Amygdala (tissue), 56 donors: ENCODE results near the gene TRAPPC2L.

Experiments used
- DNase-seq, 56 donors: peaks; one replicate each; lab custom pipeline; 2025; lab: John Stamatoyannopoulos, UW

Gene TRAPPC2L

DNA sequence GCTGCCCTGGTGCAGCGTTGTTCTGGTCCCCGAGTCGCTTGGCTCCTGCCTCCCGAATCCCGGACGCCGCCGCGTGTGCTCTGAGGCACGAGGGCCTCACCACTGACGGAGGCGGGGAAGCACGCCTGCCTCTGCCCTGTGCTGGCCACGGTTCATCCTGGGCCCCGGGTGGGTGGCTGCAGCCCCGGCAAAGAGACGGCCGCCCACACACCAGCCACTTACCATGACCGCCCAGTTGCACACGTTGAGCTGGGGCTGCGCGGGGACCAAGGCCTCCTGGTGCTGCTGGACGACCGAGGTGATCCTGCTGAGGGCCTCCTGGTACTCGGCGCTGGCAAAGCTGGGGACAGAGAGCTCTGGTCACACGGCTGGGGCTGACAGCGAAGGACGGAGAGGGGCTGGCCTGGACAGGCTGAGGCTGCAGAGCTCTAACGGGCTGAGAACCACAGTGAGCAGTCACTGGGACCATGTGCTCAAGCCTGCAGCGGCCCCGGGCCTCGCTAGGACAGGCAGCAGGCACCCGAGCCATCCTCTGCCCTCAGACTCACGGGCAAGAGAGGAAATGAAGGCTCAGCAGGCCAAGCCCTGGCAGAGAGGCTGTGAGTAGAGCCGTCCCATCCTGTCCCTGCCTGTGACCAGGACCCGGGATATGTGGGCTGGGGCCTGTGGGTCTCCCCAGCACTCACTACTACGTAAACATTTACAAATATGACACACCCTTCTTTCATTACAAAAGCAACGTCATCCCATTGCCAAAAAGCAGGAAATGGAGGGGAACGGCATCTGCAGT is 38.9 kb upstream of the TRAPPC2L start:
- no peak for DNase-seq

- DNase-seq: no peak
Observed at GRCh38 chr16:88818575-88818874, 38.4 kb upstream of the TRAPPC2L start.

- DNase-seq: no peak
Observed at GRCh38 chr16:88819126-88819525, 37.8 kb upstream of the TRAPPC2L start.

GRCh38 chr16:88820385-88821025 is 36.4 kb upstream of the TRAPPC2L start:
- no peak for DNase-seq

DNA sequence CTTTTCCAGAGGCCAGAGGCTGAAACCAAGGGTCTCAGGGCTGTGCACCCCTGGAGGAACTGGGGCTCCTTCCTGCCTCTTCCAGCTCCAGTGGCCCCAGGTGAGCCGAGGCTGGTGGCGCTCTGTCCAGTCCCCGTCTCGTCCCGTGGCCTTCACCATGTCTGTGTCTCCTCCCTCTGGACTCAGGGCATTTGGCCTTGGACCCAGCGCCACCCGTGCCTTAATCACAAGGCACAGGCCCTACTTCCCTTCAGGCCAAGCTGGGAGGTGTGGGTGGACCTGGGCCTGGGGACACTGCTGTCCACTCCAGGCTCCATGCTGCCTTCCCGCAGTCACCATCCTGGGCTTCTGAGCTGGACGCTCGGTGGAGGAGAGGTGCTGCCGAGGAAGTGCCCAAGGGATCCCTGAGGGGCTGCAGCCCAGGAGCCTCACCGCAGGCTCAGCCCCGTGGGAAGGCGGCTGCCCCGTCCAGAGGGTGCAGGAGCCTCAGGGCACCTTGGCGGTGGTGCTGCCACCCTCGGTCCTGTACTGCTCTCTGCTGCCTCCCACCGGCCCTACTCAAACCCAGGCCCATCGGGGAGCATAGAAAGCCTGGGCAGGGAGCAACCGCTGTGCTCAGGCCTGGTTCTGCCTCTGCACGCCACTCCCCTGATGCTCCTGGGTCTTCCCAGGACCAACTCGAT is 35.6 kb upstream of the TRAPPC2L start:
- no peak for DNase-seq

- DNase-seq: no peak
Observed at GRCh38 chr16:88822281-88823040, 34.5 kb upstream of the TRAPPC2L start.

- peak in 13 of 56 donors; percentile 7 to 72 (median 32) for DNase-seq
Observed at GRCh38 chr16:88823646-88824045, 33.3 kb upstream of the TRAPPC2L start.

DNA sequence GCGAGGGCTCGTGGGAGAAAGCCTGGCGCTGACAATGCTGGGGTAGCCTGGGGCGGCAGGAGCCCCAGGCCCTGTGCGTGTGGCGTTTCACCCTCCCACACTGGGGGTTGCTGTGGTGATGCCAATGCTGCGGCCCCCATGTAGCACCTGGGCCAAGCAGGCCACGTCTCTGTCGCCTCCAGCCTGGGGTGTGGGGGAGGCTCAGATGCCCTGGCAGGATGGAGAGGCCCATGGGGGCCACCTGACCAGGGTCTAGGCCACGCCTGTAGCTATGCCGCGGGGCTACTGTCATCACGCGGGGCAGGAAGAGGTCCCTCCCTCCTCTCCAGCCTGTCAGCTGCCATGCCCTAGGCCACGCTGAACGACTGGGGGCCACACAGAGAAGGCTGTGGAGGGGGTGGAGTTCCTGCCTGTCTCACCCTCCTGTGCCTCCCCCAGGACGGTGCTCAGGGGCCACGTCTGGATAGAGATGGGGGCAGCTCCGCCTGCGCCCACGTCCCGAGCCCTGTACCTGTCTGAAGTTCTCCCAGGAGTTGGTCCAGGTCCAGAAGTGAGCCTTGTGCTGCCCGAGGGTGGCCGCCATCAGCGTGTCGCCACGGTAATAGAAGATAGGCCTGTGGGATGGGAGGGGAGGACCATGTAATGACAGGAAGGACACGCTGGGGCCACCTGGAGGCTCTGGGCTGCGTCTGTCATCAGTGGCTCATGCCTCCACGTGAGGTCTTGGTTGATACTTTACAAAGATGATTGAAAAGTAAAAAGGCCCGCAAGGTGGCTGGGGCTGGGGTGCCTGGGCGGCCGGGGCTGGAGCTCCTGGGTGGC is 32.5 kb upstream of the TRAPPC2L start:
- DNase-seq: no peak

- no peak for DNase-seq
Observed at GRCh38 chr16:88825146-88825545, 31.8 kb upstream of the TRAPPC2L start.

DNA sequence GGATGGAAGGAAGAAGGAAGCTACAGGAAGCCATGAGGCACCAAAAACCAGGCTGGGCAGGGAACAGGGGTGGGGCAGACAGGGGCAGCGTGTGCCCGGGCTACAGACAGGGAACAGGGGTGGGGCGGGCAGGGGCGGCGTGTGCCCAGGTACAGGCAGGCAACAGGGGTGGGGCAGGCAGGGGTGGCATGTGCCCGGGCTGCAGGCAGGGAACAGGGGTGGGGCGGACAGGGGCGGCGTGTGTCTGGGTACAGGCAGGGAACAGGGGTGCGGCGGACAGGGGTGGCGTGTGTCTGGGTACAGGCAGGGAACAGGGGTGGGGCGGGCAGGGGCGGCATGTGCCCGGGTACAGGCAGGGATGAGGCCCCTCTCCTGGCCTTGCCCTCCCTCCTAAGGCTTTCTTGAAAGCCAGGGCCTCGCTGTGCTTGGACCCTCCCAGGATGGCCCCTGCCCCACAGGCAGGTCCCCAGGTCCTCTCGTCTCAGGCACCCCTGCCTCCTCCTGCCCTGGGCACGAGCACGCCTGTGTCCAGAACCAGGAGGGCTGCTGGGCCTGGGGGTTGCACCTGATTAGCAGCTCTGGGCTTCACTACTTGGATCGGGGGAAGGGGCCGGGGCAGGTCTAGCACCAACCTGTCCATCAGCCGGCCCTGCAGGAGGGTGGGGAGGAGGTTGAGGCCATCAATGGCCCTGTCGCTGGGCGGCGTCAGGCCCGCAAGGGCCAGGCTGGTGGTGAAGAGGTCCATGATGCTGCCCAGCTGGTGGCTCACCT is 30.7 kb upstream of the TRAPPC2L start:
- no peak for DNase-seq

- DNase-seq: no peak
Observed at GRCh38 chr16:88827727-88828126, 29.2 kb upstream of the TRAPPC2L start.

GRCh38 chr16:88828711-88829110 is 28.2 kb upstream of the TRAPPC2L start:
- peak in 15 of 56 donors; percentile 19 to 86 (median 46) for DNase-seq

DNA sequence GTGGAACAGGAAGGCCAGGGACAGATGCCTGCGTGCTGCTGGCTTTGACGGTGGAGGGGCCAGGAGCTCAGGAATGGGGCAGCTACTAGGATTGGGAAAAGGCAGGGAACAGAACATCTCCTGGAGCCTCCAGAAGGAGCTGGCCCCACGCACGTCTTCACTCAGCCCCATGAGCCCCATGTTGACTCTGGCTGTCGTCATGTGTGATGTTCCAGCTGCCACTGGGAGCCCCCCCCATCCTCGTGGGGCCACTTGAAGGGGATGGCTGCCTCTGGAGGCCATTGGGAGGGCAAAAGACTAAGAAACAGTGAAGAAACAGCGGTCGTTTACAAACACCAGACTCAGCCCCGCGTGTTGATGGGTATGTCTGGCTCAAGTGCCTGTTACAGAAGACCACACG is 26.7 kb upstream of the TRAPPC2L start:
- DNase-seq: no peak

DNA sequence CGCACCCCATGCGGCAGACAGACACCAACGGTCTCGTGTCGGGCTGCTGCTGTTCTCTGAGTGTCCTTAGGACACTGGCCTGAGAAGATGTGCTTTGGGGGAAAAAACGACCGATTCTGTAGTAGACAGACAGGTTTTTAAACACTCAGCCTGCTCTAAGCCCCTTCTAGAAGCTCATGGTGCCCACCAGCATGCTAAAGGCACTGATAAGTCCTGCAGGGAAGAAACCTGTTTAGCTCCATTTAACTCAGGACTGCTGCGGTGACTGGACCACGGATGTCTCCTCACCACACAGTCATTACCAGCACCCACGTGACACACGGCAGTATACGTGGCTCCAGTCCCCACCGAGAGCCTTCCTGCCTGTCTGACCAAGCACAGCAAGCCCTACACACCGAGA is 26.1 kb upstream of the TRAPPC2L start:
- DNase-seq: no peak

DNA sequence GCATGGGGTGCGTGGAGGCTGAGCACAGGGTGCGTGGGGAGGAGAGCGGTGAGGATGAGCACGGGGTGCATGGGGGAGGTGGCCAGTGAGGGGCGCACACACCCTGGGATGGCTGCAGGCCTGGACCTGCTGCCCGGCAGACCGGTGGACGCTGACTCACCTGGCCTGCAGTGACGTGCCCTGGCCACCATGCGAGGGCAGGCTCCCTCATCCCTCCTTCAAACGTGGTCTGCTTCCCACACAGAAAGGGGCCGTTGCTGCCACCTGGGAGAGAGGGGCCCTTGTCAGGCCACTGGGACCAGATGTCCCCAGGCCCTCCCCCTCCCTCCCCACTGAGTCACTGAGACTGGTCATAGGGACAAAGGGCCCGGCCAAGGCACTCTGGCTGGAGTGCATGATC is 25.1 kb upstream of the TRAPPC2L start:
- DNase-seq: no peak

DNA sequence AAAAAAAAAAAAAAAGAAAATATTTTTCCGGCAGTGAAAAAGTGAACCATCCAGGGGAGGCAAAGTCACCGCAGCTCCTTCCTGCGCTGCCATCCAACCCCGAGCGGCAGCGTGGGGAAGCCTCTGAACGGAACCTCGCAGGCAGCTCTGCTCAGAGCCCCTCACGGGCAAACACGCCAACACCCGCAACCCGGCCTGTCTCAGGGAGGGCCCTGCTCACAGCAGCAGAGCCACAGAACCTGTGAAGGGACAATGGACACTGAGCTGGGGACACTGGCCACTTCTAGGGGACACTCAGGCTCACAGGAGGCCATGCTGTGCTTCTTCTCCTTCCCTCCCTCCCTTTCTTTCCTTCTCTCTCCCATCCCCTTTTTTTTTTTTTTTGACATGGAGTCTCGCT is 23.8 kb upstream of the TRAPPC2L start:
- DNase-seq: no peak

GRCh38 chr16:88834670-88835069 is 22.3 kb upstream of the TRAPPC2L start:
- DNase-seq: no peak

GRCh38 chr16:88835383-88835782 is 21.5 kb upstream of the TRAPPC2L start:
- DNase-seq: no peak

DNA sequence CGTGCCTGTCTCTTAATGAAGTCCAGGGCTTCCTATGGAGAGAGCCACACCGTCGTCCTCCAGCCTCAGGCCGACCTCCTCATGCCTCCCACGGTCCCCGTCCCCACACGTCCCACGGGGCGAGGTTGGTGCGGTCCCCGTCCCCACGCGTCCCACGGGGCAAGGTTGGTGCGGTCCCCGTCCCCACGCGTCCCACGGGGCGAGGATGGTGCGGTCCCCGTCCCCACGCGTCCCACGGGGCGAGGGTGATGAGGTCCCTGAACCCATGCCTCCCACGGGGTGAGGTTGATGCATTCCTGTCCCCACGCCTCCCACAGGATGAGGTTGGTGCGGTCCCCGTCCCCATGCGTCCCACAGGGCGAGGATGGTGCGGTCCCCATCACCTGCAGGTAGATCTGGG is 21.1 kb upstream of the TRAPPC2L start:
- DNase-seq: no peak
